Activated CD8-positive, alpha-beta memory T cell treated with anti-CD3 and anti-CD28 coated beads for 36 hours (primary cell): ENCODE data around the gene HOMER2. TPM values are rescaled to one million over a fixed set of nuclear protein-coding genes. Genes with fewer than 3 reads are reported as not detected.

Source experiments
- CTCF ChIA-PET: fragments of 350-600 bp; sonication (Branson Sonifier 250); formaldehyde crosslinking; loops from one replicate; lab custom pipeline; 2021; ENCODE audit warnings: antibody characterized with exemption; lab: Charles Lee
- POLR2A ChIA-PET: fragments of 350-600 bp; sonication (Branson Sonifier 250); formaldehyde crosslinking; loops from one replicate; lab custom pipeline; 2021; ENCODE audit warnings: antibody characterized with exemption; lab: Charles Lee
- total RNA-seq, 2 experiments: library from RNA; stranded (reverse); gene quantifications; one replicate each; pipeline ENCODE4 v1.2.3, GENCODE V29; 2021

Gene HOMER2
- total RNA-seq, 2 experiments from 2014 or later, result 8.6 to 10.8 TPM

DNA sequence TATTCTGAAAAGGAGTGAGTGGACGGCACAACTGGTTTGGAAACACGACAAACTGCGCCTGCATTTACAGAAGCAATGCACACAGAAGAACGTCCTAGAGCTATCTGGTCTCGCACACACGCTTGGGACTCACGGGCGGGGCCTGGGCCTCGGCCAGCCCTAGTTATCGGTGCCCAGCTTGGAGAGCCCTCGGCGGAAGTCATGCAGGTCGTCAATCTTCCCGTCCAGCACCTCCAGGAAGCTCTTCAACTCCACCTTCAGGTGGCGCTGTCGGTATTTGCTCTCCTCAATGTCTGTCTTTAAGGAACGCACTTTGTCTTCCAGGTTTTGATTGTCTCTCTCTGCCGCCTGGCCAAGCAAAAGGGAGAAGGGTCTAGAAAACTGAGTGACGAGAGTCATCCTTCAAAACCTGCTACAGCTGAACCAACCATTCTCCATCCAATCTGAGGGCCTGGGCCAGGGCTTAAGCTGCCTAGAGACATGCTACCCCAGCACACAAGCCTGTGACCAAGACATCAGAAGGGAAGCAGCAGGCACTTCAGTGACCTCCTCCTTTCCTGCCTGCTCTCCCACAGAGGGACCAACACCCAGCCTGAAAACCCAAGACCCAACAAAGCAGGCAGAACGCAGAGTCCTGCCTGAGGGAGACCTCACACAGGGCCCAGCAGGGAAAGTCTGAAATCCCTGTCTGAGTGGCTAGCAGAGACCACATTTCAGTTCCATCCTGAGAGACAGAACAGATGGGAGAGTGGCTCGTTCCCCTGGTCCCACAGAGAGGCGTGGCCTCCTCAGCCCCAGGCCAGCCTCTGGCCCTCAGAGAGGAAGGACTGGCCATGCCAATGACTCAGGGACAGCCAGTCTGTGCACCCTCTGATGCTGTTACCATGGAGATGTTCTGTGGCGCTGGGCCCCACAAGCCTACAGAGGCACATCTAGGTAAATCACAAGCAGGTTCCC, 102.7 kb downstream of the HOMER2 start:
- ChIA-PET CTCF (interaction anchor here (1.0 to 1.6 kb wide), 4 partner anchors 15 to 150 kb away, joined by 3 to 9 read pairs (median 4); no protein-coding TSS in a partner anchor), POLR2A (no interaction called here)

DNA sequence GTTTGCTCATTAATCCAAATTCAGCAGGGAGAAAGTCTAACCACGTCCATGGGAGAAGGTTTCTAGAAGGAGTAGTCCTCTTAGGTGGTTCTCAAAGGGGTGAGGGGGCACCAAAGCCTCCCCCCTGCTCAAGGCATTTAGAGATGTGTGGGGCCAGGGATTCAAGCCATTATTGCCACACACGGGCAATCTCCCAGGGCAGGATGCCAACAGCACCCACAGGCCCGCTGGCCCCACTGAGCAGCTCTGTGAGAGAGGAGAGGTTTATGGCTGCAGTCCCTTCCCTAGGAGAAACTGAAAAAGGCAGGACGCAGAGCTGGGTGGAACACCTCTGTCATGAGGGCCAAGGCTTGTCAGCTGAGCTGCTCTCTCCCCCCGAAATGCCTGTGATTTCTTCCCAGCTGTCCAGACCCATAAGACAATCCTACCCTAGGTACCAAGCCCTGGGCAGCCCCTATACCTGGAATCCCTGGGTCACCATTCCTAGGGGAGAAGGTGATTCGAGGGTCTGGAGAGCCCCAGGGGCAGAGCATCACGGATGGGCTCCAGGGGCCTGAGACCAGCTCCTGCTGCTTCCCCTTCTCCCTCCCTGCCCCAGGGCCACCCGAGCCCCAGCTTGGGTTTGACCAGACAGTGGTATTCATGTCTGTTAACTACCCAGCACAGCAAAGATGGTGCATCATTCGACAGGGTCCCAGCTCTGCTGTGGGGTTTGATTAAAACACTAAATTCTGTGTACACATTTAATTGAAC, 104.1 kb downstream of the HOMER2 start:
- ChIA-PET CTCF (interaction anchor here (1.3 to 1.5 kb wide), 2 partner anchors 16 to 29 kb away, joined by 3 to 4 read pairs; no protein-coding TSS in a partner anchor), POLR2A (no interaction called here)

DNA sequence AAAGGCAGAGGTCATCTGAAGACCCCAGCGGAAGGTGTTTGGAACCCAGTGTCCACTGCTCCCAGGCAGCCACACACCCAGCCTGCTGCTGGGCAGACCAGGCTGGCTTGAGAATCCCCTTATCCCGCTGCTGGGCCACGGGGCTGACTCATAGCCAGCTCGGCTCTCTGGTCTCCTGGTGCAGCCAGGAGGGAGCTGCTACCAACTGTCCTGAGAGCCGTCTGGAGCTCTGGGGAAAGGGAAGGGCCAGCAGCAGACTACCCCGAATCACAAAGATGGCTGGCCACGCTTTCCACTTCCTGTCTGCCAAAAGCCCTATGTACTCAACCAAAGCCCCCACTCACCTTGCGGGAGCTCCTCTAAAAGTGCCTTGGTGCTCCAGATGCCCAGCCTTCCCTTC, 104.8 kb downstream of the HOMER2 start:
- CTCF ChIA-PET, result no interaction called here
- POLR2A ChIA-PET, result no interaction called here

DNA sequence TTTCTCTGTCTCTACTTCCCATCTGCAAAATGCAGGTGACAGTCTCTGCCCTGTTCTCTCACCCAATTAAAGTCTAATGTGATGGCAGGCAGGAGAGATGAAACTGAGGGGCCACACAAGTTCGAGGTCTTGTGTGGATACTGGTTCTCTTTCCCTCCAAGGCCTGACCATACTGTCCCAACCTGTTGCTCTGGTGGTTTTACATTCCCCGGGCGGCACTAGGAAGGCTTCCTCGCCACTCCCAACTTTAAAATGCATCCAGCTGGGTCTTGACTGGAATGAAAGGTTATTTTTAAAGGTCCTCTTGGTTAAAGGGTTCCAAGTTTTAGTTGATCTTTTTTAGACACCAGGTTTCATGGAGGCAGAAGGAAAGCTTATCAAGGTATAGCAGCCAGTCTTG, 105.9 kb downstream of the HOMER2 start:
- POLR2A ChIA-PET, result no interaction called here

DNA sequence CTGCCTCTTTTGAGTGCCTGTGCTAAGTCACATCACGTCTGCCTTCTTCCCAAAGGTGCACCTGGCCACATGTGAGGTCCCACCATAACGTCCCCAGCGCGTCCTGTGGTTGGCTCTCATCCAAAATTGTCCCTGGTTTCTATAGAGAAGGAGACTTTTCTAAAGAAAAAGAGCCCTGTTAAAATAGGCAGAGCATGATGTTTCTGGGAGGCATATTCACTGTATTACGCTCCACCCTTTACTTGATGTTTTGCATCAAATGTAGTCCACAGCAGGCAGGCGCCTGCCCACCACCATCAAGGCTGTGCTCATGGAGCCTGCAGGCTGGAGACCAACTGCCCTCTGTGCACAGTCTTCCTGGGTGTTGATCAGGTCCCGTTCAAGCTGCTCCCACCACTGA, 106.8 kb downstream of the HOMER2 start:
- POLR2A ChIA-PET, result no interaction called here
- CTCF ChIA-PET, result no interaction called here

More for the DNA sequence above, 105.9 kb downstream of the HOMER2 start:
- CTCF ChIA-PET, result no interaction called here

DNA sequence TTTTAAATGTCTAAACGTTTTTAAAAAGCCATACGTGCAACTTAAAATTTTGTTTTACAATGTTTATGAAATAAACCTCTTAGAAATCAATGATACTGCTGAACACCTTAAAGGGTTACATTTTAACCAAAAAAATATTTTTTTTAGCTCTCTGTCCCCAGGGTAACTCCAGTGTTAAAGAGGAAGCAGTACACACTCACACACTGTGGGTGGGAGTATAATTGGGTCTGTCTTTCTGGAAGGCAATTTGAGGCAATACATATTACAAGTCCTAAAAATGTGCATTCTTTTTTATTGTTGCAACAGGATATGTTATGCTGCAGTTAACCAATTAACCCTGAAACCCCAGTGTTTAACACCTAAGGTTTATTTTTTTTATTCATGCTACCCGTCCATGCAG, 109.0 kb downstream of the HOMER2 start:
- CTCF ChIA-PET, result no interaction called here
- POLR2A ChIA-PET, result no interaction called here

DNA sequence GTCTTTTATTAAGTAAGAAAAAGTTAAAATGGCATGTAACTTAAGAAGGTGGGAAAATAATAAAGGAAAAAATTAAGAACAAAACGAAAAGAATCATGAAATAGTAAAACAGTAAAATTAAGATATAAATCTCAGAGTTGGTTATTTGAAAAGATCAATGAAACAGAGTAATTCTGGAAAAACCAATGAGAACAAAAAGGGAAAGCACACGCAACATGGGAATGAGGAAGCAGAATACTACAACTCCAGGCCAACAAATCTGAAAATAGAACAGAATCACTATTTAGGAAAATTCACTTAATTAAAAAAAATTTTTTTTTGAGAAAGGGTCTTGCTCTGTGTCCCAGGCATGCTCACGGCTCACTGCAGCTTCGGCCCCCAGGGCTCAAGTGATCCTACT, 112.4 kb downstream of the HOMER2 start:
- ChIA-PET CTCF (no interaction called here), POLR2A (no interaction called here)

DNA sequence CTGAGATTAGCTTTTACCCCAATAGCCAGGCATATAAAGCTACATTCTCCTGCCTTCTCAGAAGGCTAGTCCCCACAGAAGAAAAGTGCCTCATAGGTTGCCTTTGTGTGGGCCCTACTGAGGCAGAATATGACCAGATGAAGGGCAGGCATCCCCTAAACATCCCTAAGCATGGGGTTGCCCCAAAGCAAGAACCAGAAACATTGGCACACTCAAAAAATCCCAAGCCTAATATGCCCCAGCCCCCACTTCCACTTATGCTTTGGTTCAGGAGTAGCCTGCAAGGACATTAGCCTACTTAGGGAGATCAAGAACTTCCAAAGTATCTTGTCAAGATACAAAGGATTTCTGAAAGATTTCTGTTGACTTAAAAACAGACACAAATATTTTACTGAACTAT, 113.4 kb downstream of the HOMER2 start:
- ChIA-PET CTCF (interaction anchor here (1.2 kb wide), 1 partner anchor 161 kb away, joined by 3 read pairs; no protein-coding TSS in a partner anchor), POLR2A (no interaction called here)

DNA sequence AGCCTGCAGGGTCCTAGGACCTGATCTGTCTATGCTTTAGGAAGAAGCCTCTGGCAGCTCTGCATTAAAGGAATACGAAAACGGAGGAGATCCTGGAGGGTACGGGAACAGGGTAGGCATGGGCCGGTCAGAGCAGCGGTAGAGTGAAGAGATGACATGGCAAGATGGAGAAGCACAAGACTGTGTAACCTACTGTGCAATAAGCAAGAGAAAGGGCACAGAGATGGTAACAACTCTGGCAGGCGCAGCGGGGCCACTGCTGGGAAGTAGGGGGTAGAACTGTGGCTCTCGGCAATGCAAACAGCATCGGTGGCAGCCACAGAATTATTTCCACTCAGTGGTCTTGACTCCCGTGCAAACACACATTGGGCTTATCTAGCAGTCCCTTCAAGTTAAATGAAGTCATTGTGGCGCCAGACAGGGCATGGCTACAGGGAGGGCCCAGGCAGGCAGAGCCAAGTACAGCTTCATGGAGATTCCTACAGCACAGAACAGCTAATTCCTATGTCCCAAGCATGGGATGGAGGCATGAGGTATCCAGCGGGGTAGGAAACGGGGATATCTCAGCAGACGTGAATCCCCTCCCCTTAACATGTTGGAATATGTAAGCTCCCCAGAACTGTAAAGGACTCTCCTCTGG, 114.3 kb downstream of the HOMER2 start:
- CTCF ChIA-PET, result interaction anchor here (1.2 kb wide), 1 partner anchor 162 kb away, joined by 3 read pairs; no protein-coding TSS in a partner anchor
- POLR2A ChIA-PET, result no interaction called here

DNA sequence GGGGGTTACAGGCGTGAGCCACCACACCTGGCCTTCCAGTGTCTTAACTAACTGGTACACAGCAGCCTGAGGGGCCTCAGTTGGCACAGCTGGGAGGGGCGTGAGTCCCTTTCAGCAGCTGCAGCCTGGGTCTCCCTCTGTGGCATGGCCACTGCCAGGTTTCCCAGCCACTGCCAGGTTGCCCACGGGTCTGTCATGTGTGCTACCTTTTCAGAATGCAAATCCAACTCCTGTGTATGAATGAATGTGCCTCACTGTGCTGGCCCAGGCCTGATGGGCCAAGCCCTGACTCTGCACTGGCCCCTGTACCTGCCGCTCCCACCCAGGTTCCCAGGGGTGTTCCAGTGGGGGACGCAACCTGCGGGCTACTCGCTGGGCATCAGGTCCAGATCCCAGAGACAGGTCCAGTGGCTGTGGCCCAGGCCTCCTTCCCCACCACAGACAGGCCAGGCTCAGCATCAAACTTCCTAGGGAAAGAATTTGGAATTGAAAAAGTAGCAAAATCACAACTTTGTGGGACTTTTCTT, 117.1 kb downstream of the HOMER2 start:
- CTCF ChIA-PET, result no interaction called here
- POLR2A ChIA-PET, result no interaction called here

DNA sequence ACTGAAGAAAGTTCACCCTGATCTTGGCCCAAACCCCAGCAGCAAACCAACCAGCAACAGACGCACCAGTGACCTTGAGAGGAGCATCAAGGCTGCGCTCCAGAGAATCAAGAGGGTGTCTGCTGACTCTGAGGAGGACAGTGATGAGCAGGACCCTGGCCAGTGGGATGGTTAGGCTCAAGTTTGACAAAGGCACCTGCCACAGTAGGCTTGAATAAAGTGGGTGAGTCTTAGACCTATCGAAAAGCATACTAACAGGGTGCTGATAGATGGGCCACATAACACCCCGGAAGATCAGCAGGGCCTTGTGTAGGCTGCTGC, 119.2 kb downstream of the HOMER2 start:
- POLR2A ChIA-PET, result interaction anchor here (1.7 kb wide), 1 partner anchor 23 kb away, joined by 12 read pairs; the partner anchor contains the start of gene WHAMM
- CTCF ChIA-PET, result interaction anchor here (0.8 kb wide), 1 partner anchor 23 kb away, joined by 4 read pairs; no protein-coding TSS in a partner anchor

DNA sequence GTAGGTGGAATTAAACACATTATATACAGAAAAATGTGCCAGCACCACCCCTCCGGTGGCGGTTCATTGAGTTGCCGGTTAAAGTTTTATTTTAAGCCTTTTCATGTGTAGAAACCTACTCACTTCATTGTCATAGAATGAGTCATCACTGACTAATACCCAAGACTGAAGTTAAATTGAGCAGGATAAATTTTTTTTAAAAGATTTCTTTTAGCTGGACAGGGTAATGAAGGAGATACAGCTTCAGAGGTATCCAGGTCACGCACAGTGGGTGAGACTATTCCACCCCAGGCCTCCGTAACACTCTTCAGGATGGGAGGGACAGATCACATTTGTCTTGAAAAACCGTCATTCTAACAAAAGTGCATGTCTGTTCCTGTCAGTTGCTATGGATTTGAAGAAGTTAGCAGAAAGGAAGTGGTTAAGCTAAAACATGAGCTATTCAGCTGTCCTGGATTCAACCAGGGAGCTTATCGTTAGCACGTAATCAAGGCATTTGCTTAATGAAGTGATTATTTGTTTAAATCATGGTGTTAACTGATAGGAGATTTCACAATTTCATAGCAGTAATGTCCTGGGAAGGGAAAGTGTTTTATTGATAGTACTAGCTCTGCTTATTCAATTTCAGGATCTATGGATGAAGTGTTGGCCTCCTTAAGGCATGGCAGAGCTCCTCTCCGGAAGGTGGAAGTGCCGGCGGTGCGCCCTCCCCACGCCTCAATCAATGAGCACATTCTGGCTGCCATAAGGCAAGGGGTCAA, 119.7 kb downstream of the HOMER2 start:
- POLR2A ChIA-PET, result interaction anchor here (0.7 to 1.7 kb wide), 2 partner anchors 22 to 153 kb away, joined by 3 to 12 read pairs; partner anchors contain the start of gene WHAMM
- CTCF ChIA-PET, result interaction anchor here (0.8 to 0.9 kb wide), 2 partner anchors 22 to 167 kb away, joined by 3 to 4 read pairs; no protein-coding TSS in a partner anchor

DNA sequence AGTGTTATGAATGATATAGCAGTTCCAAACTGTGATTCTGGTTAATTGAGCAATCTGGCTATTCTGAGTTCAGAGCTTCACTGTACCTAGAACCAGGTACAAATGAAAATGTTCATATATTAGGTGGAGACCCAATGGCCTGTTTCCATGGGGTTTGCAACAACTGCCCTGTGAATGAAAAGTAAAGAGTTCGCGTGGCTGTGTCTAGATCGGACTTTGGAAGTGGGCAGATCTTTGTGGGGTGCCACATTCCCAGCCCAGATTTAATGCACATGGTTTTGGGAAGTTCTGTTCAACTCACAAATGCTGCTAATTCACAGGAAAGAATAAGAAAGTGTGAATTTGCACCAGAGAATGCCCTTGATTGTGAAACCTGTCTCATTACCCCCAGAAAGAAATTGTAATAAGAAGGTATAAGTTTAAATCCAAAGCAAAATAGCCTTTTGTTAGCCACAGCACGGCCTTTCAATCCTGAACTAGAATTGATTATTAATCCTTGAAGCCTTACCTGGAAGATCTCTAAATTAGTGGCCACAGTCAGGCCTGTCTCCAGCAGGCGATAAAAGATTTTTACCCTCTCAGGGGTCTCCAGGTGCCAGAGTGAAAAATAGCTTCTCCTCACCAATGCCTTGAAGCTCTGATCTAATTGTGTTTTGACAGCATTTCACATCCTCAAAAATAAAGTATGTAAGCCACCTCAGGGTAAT, 120.5 kb downstream of the HOMER2 start:
- CTCF ChIA-PET, result interaction anchor here (0.6 to 0.9 kb wide), 2 partner anchors 168 to 193 kb away, joined by 3 read pairs; no protein-coding TSS in a partner anchor
- POLR2A ChIA-PET, result interaction anchor here (0.5 to 1.7 kb wide), 3 partner anchors 21 to 154 kb away, joined by 3 to 12 read pairs (median 4); partner anchors contain the start of gene WHAMM

DNA sequence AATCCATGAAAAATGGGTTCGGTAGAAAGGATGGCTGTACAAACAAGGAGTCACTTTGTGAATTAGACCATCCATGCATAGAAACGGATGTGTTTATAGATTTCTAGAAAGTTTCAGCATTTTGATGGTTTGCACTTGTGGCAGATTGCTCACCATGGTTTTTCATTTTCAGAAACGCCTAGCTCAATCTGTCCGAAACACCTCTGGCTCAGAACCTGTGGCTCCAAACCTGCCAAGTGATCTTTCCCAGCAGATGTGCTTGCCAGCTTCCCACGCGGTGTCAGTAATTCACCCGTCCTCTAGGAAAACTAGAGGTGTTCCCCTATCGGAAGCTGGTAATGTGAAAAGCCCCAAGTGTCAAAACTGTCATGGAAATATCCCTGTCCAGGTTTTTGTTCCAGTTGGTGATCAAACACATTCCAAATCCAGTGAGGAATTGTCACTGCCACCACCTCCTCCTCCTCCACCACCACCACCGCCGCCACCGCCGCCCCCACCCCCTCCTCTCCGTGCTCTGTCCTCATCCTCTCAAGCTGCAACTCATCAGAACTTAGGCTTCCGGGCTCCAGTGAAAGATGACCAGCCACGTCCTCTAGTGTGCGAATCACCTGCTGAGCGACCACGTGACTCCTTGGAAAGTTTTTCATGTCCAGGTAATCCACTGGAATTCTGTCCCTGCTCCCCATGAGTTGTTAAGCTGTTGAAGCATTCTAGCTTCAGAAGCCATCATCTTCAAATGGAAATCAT, 121.9 kb downstream of the HOMER2 start:
- ChIA-PET POLR2A (interaction anchor here (1.5 kb wide), 1 partner anchor 19 kb away, joined by 10 read pairs; no protein-coding TSS in a partner anchor), CTCF (interaction anchor here (1.1 kb wide), 2 partner anchors 19 to 169 kb away, joined by 3 read pairs; no protein-coding TSS in a partner anchor)

DNA sequence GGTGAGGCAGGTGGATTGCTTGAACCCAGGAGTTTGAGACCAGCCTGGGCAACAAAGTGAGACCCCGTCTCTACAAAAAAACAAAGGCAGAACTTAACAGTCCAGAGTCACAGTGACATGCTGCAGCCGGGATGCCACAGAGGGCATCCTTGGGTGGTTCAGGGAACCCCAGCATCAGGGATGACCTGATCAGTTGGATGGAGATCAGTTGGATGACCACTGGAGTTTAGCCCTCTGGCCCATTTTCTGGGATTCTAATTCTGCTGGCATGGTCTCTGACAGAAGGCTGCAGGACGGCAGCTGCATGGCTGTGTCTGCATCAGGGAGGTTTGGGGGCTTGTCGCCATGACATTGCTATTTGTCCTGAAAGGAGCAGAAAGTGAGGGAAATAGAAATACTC, 123.3 kb downstream of the HOMER2 start:
- POLR2A ChIA-PET, result no interaction called here
- CTCF ChIA-PET, result interaction anchor here (1.1 kb wide), 1 partner anchor 18 kb away, joined by 3 read pairs; no protein-coding TSS in a partner anchor

DNA sequence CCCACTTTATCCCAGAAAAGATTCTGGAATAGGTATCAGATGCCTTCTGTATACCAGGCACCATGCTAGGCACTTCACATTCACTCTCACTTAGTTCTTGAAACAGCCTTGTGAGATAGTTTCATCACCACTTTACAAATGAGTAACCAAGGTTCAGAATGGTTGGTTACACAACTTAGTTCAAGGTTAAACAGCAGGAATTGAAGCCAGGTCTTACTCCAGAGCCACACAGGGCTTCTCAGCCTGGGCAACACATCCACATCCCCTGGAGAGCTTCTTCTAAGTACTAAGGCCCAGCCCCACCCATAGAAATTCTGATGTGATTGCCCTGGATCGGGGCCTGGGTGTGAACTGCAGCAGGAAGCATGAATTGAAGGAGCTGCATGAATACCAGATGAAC, 124.4 kb downstream of the HOMER2 start:
- ChIA-PET CTCF (no interaction called here), POLR2A (no interaction called here)

DNA sequence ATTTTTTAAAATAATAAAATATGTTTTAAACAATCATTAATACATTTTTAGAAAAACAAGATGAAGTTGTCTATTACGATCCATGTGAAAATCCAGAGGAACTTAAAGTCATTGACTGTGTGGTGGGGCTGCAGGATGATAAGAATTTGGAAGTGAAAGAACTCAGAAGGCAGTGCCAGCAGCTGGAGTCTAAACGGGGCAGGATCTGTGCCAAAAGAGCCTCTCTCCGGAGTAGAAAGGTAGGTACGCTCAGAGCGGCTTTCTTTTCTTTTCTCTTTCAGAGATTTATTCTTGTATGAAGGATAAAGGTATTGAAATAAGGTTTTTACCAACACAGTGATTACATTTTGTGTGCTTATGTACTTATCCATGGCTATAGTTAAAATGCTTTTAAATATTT, 129.5 kb downstream of the HOMER2 start:
- CTCF ChIA-PET, result no interaction called here
- POLR2A ChIA-PET, result no interaction called here
